ENCODE measurements around the gene AJM1.

AJM1 gene

GRCh38 chr9:136808075-136808805 lies 34.0 kb upstream of the AJM1 start:
- DNase-seq = no peak

DNA sequence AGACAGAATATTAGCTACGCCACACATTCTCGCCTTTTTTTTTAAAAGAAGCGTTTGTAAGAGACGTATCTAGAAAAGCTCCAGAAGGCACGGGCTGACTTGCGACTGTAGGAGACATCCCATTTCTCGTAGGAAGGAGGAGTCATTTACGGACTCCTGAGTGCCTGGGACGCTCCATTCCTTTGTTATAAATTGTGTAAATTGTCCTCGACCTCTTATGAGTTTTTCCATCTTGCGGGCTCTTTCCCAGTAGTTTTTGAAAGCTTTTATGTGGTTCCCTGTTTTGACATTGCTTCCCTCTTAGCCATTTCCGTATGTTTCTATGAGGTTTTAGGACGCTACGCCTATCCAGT lies 33.5 kb upstream of the AJM1 start:
- no peak for DNase-seq

- DNase-seq = no peak
These were observed 27.4 kb upstream of the AJM1 start for GRCh38 chr9:136814725-136815421.

- no peak for DNase-seq
These were observed 26.9 kb upstream of the AJM1 start for GRCh38 chr9:136815422-136815782.

GRCh38 chr9:136820971-136821825 lies 21.1 kb upstream of the AJM1 start:
- DNase-seq = no peak

DNA sequence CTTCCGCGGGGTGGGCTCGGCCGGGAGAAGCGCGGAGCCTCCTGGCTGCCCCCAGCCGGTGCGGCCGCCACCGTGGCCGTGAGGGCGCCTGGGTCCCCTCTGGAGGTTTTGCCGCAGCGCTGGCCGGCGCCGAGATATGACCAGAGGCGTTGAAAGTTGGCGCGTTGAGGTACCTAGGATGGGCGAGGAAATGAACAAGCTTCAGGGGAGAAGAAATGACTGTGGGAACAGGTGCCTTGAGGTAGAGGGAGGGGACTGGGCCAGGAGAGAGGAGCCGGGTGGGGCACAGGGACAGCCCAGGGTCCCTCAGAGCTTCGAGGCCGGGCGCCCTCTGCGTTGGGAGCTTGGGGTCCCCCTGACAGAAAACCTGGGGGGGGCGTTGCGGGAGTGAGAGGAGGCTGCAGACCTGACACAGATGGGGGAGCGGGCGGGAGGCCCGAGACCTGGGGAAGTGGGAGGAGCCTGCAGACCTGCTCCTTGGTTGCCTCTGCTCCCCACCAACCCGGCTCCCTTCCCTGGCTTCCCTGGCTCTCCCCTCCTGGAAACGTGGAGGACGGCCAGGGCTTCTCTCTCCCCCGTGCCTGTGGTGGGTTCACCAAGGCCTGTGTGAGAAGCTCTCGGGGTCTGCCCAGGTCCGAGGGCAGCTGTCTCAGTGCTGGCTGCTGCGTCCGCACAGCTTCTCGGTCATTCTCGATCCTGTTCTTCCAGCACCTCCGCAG lies 20.3 kb upstream of the AJM1 start:
- no peak for DNase-seq

DNA sequence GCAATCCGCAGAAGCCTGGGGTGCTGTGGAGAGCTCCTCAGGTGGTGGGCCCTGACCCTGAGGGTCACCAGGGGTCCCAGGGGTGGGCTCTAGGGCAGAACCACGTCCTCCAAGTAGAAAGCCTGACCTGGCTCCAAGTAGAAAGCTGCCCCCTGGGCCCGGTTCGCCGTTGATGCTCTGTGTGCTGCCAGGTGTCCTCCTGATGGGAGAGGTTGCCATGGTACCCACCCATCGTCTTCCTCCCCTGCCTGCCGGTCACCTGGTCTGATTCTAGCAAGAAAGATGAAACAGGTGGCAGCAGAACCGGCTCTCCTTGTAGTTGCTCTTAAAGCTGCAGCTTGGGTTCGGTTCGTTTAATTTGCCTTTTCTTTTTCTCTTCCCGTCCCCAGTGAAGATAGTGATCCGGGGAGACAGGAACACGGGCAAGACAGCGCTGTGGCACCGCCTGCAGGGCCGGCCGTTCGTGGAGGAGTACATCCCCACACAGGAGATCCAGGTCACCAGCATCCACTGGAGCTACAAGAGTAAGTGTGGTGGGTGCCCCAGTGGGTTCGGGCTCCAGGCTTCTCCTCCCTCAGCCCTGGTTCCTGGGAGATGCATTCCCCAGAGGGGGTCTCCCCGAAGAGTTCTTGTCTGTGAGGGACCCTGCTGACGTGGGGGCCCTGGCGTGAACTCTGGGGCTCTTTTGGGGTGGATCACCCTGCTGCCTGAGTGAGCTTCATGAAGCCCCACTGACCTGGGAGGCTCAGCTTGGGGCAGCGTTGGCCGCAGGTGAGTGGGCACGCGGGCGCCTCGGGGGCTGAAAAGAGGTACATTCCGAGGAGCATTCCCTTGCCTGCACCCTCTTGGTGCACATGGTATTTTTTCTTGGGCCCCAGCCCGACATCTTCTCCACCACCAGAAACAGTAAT lies 18.9 kb upstream of the AJM1 start:
- DNase-seq = no peak

- DNase-seq = no peak
These were observed 17.6 kb upstream of the AJM1 start for GRCh38 chr9:136824496-136825225.

- no peak for DNase-seq
These were observed 16.7 kb upstream of the AJM1 start for GRCh38 chr9:136825295-136826187.

DNA sequence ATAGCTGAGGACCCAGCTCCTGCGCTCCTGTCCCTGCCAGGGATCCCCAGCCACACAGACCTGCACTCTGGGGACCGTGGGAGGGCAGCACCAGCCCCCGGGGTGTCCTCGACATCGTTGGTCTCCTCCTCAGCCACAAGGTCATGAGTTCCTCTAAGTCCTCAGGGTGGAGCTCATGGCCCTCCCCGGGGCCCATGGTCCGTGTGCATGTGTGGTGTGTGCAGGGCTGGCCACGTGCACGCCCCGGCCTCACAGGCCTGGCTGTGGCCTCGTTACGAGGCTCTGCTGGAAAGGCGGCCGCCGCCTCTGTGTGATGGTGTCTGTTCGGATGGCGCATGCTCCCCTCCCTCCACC lies 16.1 kb upstream of the AJM1 start:
- DNase-seq = no peak

DNA sequence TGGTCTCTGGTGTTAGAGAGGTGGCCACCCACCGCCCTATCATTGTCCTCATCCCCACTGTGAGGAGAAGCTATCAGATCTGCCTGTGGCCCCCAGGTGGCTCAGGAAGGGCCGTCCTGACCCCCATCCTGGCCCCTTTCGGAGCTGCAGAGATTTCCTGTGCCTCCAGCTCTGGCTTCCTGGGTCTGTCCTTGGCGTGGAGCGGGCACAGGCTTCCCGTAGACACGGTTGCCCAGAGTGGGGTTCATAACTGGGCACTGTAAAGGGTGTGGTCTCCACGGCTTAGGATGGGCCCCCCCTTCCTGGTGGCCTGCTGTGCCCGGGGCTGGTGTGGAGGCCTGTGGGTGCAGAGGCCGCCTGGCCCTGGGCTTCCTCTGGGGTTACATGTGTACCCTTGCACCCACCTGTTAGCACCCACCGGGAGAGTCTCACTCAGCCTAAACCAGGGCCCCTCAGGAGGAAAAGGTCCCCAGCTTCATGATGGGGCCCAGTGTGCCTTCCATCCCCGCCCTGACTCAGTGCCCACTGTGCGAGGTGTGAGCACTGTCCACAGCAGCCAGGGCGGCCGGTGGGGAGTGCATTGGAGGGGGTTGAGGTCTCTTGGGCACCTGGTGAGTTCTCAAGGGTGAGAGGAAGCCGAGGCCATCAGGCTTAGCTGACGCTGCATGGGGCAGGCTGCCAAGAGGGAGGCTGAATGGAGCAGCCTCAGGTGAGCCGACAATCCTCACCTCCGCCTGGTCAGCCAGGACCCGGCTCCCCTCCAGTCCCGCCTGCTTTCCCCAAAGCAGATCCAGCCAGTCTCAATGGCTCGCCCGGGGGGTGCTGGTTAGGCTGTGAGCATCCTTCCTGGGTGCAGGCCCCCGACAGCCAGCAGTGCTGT lies 15.3 kb upstream of the AJM1 start:
- DNase-seq = no peak

DNA sequence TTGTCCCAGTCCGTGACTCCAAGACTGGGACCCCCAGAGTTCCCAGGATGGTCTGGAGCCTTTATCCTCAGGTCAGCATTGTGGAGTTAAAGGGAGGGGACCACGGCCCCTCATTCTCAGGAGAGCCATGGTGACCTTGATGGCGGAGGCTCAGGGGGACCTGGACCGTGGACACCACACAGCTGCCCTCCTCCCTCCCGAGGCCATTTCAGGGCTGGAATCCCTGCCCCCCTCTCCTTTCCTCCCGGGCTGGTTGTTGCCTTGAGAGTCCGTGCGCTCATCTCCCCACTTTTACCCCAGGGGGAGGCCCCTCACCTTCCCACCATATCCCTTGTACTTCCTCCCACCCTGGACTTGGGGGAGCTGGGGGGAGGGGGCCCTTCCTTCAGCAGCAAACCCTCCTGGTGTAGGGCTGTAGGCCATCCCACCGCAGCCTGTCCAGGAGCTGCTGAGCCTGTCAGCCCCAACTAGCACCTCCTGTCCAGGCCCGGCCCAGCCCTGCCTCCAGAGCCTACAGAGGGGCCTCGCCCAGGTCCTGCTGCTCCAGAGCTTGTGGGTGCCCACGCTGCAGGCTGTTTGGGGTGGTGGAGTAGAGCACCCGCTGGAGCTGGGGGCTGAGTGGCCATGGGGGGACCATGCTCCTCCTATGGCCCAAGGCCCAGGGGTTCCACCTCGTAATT lies 14.3 kb upstream of the AJM1 start:
- no peak for DNase-seq

DNA sequence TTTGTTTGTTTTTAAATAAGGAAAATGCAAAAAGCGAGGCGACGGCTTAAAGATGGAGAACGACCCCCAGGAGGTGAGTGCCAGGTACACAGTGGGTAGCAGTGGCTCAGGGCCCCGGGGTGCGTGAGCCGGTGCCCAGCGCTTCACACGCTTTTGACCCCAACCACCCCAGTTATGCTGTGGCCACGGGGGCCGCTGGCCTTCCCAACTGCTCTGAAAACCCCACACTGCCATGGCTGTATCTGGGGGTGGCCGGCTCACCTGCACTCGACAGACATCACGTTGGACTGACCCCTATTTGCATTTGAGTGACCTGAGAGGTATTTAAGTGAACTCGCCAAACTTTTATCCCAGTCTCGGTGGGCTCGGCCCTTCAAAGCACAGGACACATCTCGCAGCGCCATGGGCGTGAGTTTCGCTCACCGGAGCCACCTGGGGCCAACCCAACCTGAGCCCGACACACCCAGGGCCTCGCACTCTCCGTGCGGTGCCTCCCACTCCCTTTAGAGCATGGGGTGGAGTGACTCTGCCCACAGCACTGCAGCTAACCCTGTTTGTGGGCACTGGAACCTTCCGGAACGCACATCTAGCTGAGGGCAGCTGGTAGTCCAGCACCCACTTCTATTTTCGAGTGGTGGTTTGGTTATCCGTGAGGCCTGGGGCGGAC lies 13.7 kb upstream of the AJM1 start:
- DNase-seq = no peak

DNA sequence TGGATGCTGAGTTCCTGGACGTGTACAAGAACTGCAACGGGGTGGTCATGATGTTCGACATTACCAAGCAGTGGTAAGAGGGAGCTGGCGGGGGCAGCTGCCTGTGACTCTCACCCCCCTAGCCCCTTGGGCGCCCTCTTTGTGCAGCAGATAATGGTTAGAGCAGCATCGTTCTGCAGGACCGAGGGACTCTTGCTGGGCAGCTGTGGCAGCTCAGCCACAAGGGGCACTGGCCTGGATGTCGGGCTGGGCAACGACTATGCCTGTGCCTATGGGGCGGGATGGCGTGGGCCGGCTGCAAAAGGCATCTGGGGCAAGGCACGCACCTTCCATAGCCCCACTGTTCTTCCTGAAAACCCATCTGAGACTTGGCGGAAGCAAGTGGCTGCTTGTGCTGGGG lies 12.9 kb upstream of the AJM1 start:
- no peak for DNase-seq

DNA sequence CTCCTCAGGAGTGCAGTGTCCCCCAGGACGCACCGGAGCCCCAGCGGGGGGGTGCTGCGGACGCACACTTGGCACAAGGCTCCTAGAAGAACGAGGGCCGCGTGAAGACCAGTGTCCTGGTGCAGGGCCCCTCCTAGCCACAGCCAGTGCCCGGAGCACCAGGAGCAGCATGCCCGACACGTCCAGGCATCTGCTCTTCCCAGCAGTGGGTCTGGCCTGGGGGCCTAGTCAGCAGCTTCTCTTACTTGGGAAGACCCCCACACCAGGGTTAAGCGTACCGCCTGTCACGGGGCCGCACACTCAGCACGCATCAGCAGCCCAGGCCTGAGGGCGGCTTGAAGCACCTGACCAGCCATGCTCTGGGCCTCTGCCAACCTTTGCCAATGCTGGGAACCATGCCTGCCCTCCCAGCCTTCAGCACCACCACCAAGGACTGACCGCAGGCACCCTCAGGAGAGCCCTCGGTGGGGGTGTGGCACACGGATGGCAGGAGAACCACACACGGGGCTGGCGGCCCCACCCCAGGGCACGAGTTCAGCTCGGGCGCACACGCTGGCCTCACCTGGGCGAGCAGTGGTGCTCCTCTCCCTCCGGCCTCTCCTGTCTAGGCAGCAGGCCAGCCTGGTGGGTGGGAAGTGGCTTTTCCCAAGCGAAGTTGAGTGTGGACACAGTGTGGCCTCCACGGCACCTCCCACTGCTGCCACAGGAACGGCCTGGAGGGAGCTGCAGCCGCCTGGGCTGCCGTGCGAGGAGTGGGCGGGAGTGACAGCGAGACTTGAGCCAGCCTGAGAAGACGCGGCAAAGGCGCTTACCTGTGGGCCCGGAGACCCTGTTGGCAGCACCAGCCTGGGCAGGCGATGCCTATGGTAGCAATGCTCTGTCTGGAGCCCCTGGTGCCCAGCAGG lies 12.0 kb upstream of the AJM1 start:
- no peak for DNase-seq

- no peak for DNase-seq
These were observed 11.1 kb upstream of the AJM1 start for GRCh38 chr9:136831002-136831719.
